ENCODE measurements around the gene ENTPD8. TPM values are rescaled to one million over a fixed set of nuclear protein-coding genes. Genes with fewer than 3 reads are reported as not detected.
A peak's percentile ranks its signal among the peaks of the same experiment; 100 is the strongest.

The ENTPD8 gene, protein sequence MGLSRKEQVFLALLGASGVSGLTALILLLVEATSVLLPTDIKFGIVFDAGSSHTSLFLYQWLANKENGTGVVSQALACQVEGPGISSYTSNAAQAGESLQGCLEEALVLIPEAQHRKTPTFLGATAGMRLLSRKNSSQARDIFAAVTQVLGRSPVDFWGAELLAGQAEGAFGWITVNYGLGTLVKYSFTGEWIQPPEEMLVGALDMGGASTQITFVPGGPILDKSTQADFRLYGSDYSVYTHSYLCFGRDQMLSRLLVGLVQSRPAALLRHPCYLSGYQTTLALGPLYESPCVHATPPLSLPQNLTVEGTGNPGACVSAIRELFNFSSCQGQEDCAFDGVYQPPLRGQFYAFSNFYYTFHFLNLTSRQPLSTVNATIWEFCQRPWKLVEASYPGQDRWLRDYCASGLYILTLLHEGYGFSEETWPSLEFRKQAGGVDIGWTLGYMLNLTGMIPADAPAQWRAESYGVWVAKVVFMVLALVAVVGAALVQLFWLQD
- total RNA-seq: not detected

DNA sequence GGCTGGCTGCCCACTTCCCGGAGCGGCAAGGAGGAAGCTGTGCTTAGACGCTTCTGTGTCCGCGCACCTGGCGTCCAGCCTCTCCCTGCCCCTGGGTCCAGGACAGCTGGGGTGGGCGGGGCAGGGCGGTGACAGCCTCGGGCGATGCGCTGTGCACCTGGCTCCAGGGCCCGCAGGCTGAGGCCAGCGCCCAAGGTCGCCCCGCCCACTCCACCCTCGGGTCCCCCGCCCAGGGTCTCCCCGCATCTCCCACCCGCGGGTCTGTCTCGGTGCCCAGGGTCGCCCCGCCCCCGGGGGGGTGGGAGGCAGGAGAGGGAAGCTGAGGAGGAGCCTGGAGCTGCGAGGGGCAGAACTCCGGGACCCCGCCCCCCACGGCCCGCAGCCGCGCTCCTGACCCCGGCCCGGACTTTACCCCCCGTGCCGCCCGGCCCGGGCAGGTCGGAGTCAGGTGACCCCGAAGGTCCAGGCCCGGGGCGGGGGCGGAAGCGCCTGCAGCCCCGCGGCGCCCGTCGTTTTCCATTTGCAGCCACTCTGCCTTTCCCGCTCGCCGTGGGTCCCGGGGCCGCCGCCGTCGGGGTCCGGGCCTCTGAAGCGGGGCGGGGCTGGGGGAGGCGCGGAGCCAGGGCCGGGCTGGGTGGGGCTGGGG is at the start of gene ENTPD8:
Gene ENTPD8, minus strand, starts transcription at position 69 of the 646 bp plus-strand sequence. CDS start 3,072 bp downstream, outside the sequence.
- H3K27ac Mint-ChIP-seq: no peak within 1 kb of the TSS
- peaks cover 18% of the 10 kb centered on the region for H3K27me3 Mint-ChIP-seq
- intact Hi-C loops (cut with micrococcal nuclease): no loop called here
- H3K36me3 Mint-ChIP-seq (ENCODE audit: low read depth): no peaks in the 10 kb centered on the region
- H3K4me1 Mint-ChIP-seq (ENCODE audit: low read depth): peaks cover 13% of the 10 kb centered on the region
- no peak for ATAC-seq
- TF ChIP-seq, protein P1, sequence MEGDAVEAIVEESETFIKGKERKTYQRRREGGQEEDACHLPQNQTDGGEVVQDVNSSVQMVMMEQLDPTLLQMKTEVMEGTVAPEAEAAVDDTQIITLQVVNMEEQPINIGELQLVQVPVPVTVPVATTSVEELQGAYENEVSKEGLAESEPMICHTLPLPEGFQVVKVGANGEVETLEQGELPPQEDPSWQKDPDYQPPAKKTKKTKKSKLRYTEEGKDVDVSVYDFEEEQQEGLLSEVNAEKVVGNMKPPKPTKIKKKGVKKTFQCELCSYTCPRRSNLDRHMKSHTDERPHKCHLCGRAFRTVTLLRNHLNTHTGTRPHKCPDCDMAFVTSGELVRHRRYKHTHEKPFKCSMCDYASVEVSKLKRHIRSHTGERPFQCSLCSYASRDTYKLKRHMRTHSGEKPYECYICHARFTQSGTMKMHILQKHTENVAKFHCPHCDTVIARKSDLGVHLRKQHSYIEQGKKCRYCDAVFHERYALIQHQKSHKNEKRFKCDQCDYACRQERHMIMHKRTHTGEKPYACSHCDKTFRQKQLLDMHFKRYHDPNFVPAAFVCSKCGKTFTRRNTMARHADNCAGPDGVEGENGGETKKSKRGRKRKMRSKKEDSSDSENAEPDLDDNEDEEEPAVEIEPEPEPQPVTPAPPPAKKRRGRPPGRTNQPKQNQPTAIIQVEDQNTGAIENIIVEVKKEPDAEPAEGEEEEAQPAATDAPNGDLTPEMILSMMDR (IDR thresholded peaks at IDR 0.05): no peak
- peak within 1 kb of the TSS; percentile 39 for H3K4me3 Mint-ChIP-seq
- no peak for DNase-seq
- CTCF ChIA-PET: interaction anchor here (1.1 kb wide), 1 partner anchor 19 kb away, joined by 3 read pairs; the partner anchor contains the start of gene EXD3
- POLR2A ChIA-PET: interaction anchor here (0.7 to 0.8 kb wide), 2 partner anchors 13 to 18 kb away, joined by 3 read pairs; partner anchors contain the start of genes EXD3 and NOXA1
- H3K9me3 Mint-ChIP-seq: no peaks in the 10 kb centered on the region

DNA sequence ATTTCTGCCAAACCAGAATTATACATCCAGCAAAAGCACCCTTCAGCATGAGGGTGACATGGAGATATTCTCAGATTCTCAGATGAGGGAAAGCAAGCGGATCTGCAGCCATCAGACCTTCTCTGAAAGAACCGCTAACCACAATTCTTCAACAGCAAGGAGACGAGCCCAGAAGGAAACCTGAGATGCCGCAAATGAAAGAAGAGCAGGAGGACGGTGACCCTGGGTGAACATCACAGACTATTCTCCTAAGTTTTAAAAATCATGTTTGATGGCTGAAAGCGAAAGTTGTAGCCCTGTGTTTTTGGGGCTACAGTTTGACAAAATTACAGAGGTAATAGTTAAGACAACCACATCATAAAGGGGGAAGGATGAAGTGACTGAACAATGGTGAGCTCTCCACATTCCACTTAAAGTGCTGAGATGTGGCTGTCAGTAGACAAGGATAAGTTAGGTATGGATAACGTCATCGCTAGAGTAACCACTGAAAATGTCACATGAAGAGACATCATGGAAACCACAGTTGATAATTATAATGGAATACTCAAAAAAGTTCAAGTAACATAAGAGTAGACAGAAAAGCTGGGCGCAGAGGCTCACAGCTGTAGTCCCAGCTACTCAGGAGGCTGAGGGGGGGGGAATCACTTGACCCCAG is 49.5 kb upstream of the ENTPD8 start:
- no peaks in the 10 kb centered on the region for H3K9me3 Mint-ChIP-seq
- intact Hi-C loops (cut with micrococcal nuclease): no loop called here
- H3K27ac Mint-ChIP-seq: no peak overlapping the region
- H3K4me3 Mint-ChIP-seq: no peak overlapping the region
- H3K27me3 Mint-ChIP-seq: no peaks in the 10 kb centered on the region
- ATAC-seq (no peak), DNase-seq (no peak)
- POLR2A ChIA-PET: interaction anchor here (0.6 kb wide), 1 partner anchor 424 kb away, joined by 3 read pairs; no protein-coding TSS in a partner anchor
- CTCF ChIA-PET: no interaction called here
- H3K36me3 Mint-ChIP-seq (ENCODE audit: low read depth): no peaks in the 10 kb centered on the region
- TF ChIP-seq, protein P1 (IDR thresholded peaks at IDR 0.05): no peak
- peaks cover 2% of the 10 kb centered on the region for H3K4me1 Mint-ChIP-seq (ENCODE audit: low read depth)

DNA sequence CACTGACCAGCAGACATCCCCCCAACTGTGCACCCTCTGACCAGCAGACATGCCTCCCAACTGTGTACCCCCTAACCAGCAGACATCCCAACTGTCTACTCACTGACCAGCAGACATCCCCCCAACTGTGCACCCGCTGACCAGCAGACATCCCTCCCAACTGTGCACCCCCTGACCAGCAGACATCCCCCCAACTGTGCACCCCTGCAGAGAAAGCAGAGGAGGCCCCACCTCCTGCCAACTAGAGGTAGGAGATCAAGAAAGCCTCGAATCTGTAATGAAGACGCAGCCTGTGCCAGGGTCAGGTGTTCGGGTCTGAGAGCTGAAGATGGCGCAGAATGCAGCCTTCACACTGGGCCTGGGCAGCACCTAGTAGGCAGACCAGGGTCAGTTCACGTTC is 47.7 kb upstream of the ENTPD8 start:
- no peaks in the 10 kb centered on the region for H3K36me3 Mint-ChIP-seq (ENCODE audit: low read depth)
- no peak overlapping the region for H3K27ac Mint-ChIP-seq
- H3K4me3 Mint-ChIP-seq: no peak overlapping the region
- TF ChIP-seq, protein P1 (IDR thresholded peaks at IDR 0.05): no peak
- peaks cover 2% of the 10 kb centered on the region for H3K4me1 Mint-ChIP-seq (ENCODE audit: low read depth)
- ChIA-PET CTCF (interaction anchor here (1.0 kb wide), 1 partner anchor 53 kb away, joined by 3 read pairs; no protein-coding TSS in a partner anchor), POLR2A (no interaction called here)
- H3K9me3 Mint-ChIP-seq: no peaks in the 10 kb centered on the region
- ATAC-seq (no peak), DNase-seq (no peak)
- intact Hi-C loops (cut with micrococcal nuclease): no loop called here
- no peaks in the 10 kb centered on the region for H3K27me3 Mint-ChIP-seq

DNA sequence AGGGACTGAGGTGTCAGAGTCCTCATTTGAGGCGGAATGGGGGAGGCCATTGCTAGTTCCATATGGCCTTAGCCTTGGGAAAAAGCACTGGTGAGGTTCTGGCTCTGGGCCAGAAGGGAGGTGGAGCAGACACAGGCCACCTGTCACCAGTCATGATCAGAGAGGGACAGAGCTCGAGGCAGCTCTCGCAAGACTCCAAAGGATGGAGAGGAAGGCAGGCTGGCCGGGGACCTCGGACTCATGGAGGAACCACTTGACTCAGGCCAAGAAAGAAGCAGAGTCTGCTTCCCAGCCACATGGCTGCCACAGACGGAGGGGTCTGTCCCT is 47.1 kb upstream of the ENTPD8 start:
- H3K27ac Mint-ChIP-seq: no peak overlapping the region
- POLR2A ChIA-PET: no interaction called here
- intact Hi-C loops (cut with micrococcal nuclease): no loop called here
- DNase-seq (no peak), ATAC-seq (no peak)
- CTCF ChIA-PET: no interaction called here
- peaks cover 2% of the 10 kb centered on the region for H3K4me1 Mint-ChIP-seq (ENCODE audit: low read depth)
- no peaks in the 10 kb centered on the region for H3K27me3 Mint-ChIP-seq
- no peaks in the 10 kb centered on the region for H3K36me3 Mint-ChIP-seq (ENCODE audit: low read depth)
- no peak overlapping the region for H3K4me3 Mint-ChIP-seq
- TF ChIP-seq, protein P1 (IDR thresholded peaks at IDR 0.05): no peak
- no peaks in the 10 kb centered on the region for H3K9me3 Mint-ChIP-seq
